MM.1S (cell line): ENCODE results near the gene RHOT2.

Experiments
- CTCF ChIP-seq: fragments of 300-600 bp; sonication (generic); IDR thresholded peaks from 2 replicates; pipeline ENCODE4 v1.5.1; 2016; ENCODE audit warnings: antibody characterized with exemption, low read length, mixed read lengths
- EZH2 ChIP-seq: fragments of 300-600 bp; sonication (generic); optimal IDR thresholded peaks from 2 replicates; pipeline ENCODE3; 2017; ENCODE audit warnings: low read depth, mild to moderate bottlenecking, antibody characterized with exemption, low read length, mixed read lengths
- EZH2phosphoT487 ChIP-seq: fragments of 300-600 bp; sonication (generic); IDR thresholded peaks from 2 replicates; pipeline ENCODE4 v1.6.1; 2018; ENCODE audit warnings: antibody characterized with exemption, low read length

DNA sequence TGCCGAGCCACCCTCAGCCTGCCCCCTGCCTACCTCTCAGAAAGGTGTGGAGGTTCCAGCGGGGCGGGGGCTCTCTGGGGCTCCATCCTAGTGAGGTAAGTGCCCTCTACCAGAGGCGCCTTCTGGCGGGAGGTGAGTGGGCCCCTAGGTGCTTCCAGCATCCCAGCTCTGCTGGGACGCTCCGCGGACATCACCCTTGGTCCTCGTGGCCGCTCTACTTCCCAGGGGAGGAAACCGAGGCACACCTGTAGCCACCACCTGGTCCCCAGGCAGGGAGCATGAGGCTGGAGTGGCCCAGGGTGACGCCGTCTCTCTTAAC is 24.9 kb upstream of the RHOT2 start:
- no peak for TF ChIP-seq CTCF
- no peak for TF ChIP-seq EZH2
- TF ChIP-seq EZH2phosphoT487 = no peak
